Caco-2 (cell line): ENCODE data around the gene GNPAT. TPM values are rescaled to one million over a fixed set of nuclear protein-coding genes. Genes with fewer than 3 reads are reported as not detected.

Experiments
- BruUV-seq: library from RNA; stranded (reverse); fragments of 400-500 nt; replicated peaks from 2 replicates; lab custom pipeline; 2021; lab: Mats Ljungman, UMichigan
- CTCF ChIA-PET: fragments of 300-600 bp; sonication (Branson Sonifier 250); formaldehyde crosslinking; loops from one replicate; lab custom pipeline; 2022; ENCODE audit warnings: antibody characterized with exemption; lab: Charles Lee
- POLR2A ChIA-PET: fragments of 300-600 bp; sonication (Branson Sonifier 250); formaldehyde crosslinking; loops from one replicate; lab custom pipeline; 2022; ENCODE audit warnings: antibody characterized with exemption; lab: Charles Lee
- DNase-seq, 2 experiments: peaks; one replicate each; pipeline versions ENCODE4 v3.0.0 to v3.0.0-alpha.2; 2020 to 2022
- H3K27me3 ChIP-seq: replicated peaks from 2 replicates; pipeline ENCODE4 v1.6.0; 2011; ENCODE audit warnings: low read length; ENCODE audit not compliant: control insufficient read depth, insufficient read depth
- H3K36me3 ChIP-seq: 2 replicates; pipeline ENCODE4 v1.5.1; 2011; ENCODE audit warnings: low read length; ENCODE audit not compliant: control insufficient read depth, insufficient read depth
- H3K4me1 ChIP-seq: fragments of 250-450 bp; sonication (Bioruptor Pico); 2 replicates; pipeline ENCODE4 v1.5.1; 2020; ENCODE audit warnings: mild to moderate bottlenecking
- H3K4me3 ChIP-seq: 2 replicates; pipeline ENCODE4 v1.5.1; 2011; ENCODE audit warnings: low read depth, mild to moderate bottlenecking, control low read depth, low read length
- H3K9me3 ChIP-seq: fragments of 250-450 bp; sonication (Bioruptor Pico); 2 replicates; pipeline ENCODE4 v1.5.1; 2020; ENCODE audit warnings: mild to moderate bottlenecking, moderate library complexity
- H3K27ac Mint-ChIP-seq: one replicate; pipeline ENCODE4 v1.8.0; 2022; ENCODE audit warnings: mixed read lengths; ENCODE audit not compliant: unreplicated experiment
- H3K27me3 Mint-ChIP-seq: one replicate; pipeline ENCODE4 v1.8.0; 2022; ENCODE audit warnings: mixed read lengths; ENCODE audit not compliant: insufficient read depth, unreplicated experiment
- H3K36me3 Mint-ChIP-seq: one replicate; pipeline ENCODE4 v1.8.0; 2022; ENCODE audit warnings: mild to moderate bottlenecking, mixed read lengths; ENCODE audit not compliant: insufficient read depth, unreplicated experiment
- H3K4me1 Mint-ChIP-seq: one replicate; pipeline ENCODE4 v1.8.0; 2022; ENCODE audit warnings: low read depth, mixed read lengths; ENCODE audit not compliant: unreplicated experiment
- H3K4me3 Mint-ChIP-seq: one replicate; pipeline ENCODE4 v1.8.0; 2022; ENCODE audit warnings: mild to moderate bottlenecking, moderate library complexity, mixed read lengths; ENCODE audit not compliant: unreplicated experiment
- H3K9me3 Mint-ChIP-seq: one replicate; pipeline ENCODE4 v1.8.0; 2022; ENCODE audit warnings: mixed read lengths; ENCODE audit not compliant: unreplicated experiment
- CTCF ChIP-seq, 2 experiments: fragments of 200-600 bp in 1 of 2; IDR thresholded peaks; 1 replicate in 1 of 2; 2 replicates in 1 of 2; pipeline versions ENCODE4 v1.5.1 to v1.8.0; 2011 to 2022; ENCODE audit warnings: antibody characterized with exemption in 1 of 2, control low read depth in 1 of 2, inconsistent platforms in 1 of 2, low read depth in 1 of 2, low read length in 1 of 2, mild to moderate bottlenecking in 1 of 2, moderate library complexity in 1 of 2; ENCODE audit not compliant: insufficient read depth in 1 of 2, severe bottlenecking in 1 of 2, unreplicated experiment in 1 of 2
- intact Hi-C: fragments of 100-400 bp; cut with micrococcal nuclease; formaldehyde crosslinking; loops from one replicate; pipeline ENCODE4 v1.10.0; 2022; ENCODE audit not compliant: unreplicated experiment
- total RNA-seq: library from RNA; stranded (reverse); gene quantifications from 2 replicates; pipeline ENCODE4 v1.2.3, GENCODE V29; 2022

Gene GNPAT
- total RNA-seq, 1 experiment from 2014 or later, result 64.4 TPM

GRCh38 chr1:231241750-231242149 lies 738 bp downstream of the GNPAT start:
- Histone ChIP-seq H3K4me3 (peak overlapping the region; percentile 76), H3K27me3 (no peaks in the 10 kb centered on the region), H3K36me3 (peaks cover 1% of the 10 kb centered on the region; the same call in 1 of the 2 replicates), H3K9me3 (no peaks in the 10 kb centered on the region), H3K4me1 (peaks cover 28% of the 10 kb centered on the region)
- H3K27ac Mint-ChIP-seq, result peak overlapping the region; percentile 94
- H3K9me3 Mint-ChIP-seq, result no peaks in the 10 kb centered on the region
- H3K4me1 Mint-ChIP-seq, result peaks cover 44% of the 10 kb centered on the region
- H3K4me3 Mint-ChIP-seq, result peak overlapping the region; percentile 93
- DNase-seq, result no peak
- intact Hi-C loops, result no loop called here
- no TSS peak for BruUV-seq
- H3K36me3 Mint-ChIP-seq, result peaks cover 59% of the 10 kb centered on the region
- peak in 1 of 2 experiments; percentile 9 for TF ChIP-seq CTCF (IDR thresholded peaks at IDR 0.05; ENCODE audit: insufficient read depth in 1 of 2, low read depth in 1 of 2, low read length in 1 of 2, severe bottlenecking in 1 of 2, unreplicated experiment in 1 of 2)
- CTCF ChIA-PET, result interaction anchor here (0.7 kb wide), 1 partner anchor 22 kb away, joined by 3 read pairs; no protein-coding TSS in a partner anchor
- H3K27me3 Mint-ChIP-seq, result no peaks in the 10 kb centered on the region
- POLR2A ChIA-PET, result interaction anchor here (0.8 to 1.6 kb wide), 3 partner anchors 8 to 96 kb away, joined by 3 to 5 read pairs (median 4); partner anchors contain the start of genes EXOC8 and SPRTN

- POLR2A ChIA-PET, result interaction anchor here (0.9 to 1.6 kb wide), 2 partner anchors 13 to 95 kb away, joined by 3 to 5 read pairs; partner anchors contain the start of genes EXOC8 and SPRTN
- intact Hi-C loops, result no loop called here
- H3K27ac Mint-ChIP-seq, result peak overlapping the region; percentile 94
- no peaks in the 10 kb centered on the region for H3K9me3 Mint-ChIP-seq
- H3K36me3 Mint-ChIP-seq, result peaks cover 50% of the 10 kb centered on the region
- no peak for TF ChIP-seq CTCF (IDR thresholded peaks at IDR 0.05; ENCODE audit: insufficient read depth in 1 of 2, low read depth in 1 of 2, low read length in 1 of 2, severe bottlenecking in 1 of 2, unreplicated experiment in 1 of 2)
- peaks cover 47% of the 10 kb centered on the region for H3K4me1 Mint-ChIP-seq
- H3K4me3 Mint-ChIP-seq, result peak overlapping the region; percentile 93
- Histone ChIP-seq H3K36me3 (peaks cover 1% of the 10 kb centered on the region; the same call in 1 of the 2 replicates), H3K4me1 (peaks cover 30% of the 10 kb centered on the region), H3K9me3 (no peaks in the 10 kb centered on the region), H3K4me3 (peak overlapping the region; percentile 76), H3K27me3 (no peaks in the 10 kb centered on the region)
- no TSS peak for BruUV-seq
- H3K27me3 Mint-ChIP-seq, result no peaks in the 10 kb centered on the region
- CTCF ChIA-PET, result no interaction called here
- DNase-seq, result no peak
Measured at GRCh38 chr1:231242516-231243198, 1.6 kb downstream of the GNPAT start.

GRCh38 chr1:231248778-231249177 lies 7.8 kb downstream of the GNPAT start:
- Mint-ChIP-seq H3K9me3 (no peaks in the 10 kb centered on the region), H3K36me3 (peaks cover 39% of the 10 kb centered on the region), H3K4me3 (no peak overlapping the region), H3K4me1 (peaks cover 30% of the 10 kb centered on the region), H3K27me3 (no peaks in the 10 kb centered on the region), H3K27ac (no peak overlapping the region)
- TF ChIP-seq CTCF (IDR thresholded peaks at IDR 0.05; ENCODE audit: insufficient read depth in 1 of 2, low read depth in 1 of 2, low read length in 1 of 2, severe bottlenecking in 1 of 2, unreplicated experiment in 1 of 2), result no peak
- no peak overlapping the region for H3K4me3 ChIP-seq
- DNase-seq, result peak in 1 of 2 experiments; percentile 12
- no peaks in the 10 kb centered on the region for H3K9me3 ChIP-seq
- H3K36me3 ChIP-seq, result peaks cover 1% of the 10 kb centered on the region
- ChIA-PET CTCF (no interaction called here), POLR2A (no interaction called here)
- intact Hi-C loops, result no loop called here
- peaks cover 10% of the 10 kb centered on the region; the same call in 1 of the 2 replicates for H3K4me1 ChIP-seq
- no peaks in the 10 kb centered on the region for H3K27me3 ChIP-seq
- no TSS peak for BruUV-seq
